Ishikawa (cell line): ENCODE measurements around the gene CABP4.

Experiments
- CEBPB ChIP-seq: IDR thresholded peaks from 2 replicates; pipeline ENCODE4 v1.6.1; 2012
- CREB1 ChIP-seq: IDR thresholded peaks from 2 replicates; pipeline ENCODE4 v1.6.1; 2012; ENCODE audit warnings: low read depth
- EGR1 ChIP-seq: IDR thresholded peaks from 2 replicates; pipeline ENCODE4 v1.6.1; 2012
- EP300 ChIP-seq: IDR thresholded peaks from 2 replicates; pipeline ENCODE4 v1.6.1; 2012; ENCODE audit warnings: borderline replicate concordance
- FOXM1 ChIP-seq: IDR thresholded peaks from 2 replicates; pipeline ENCODE4 v1.6.1; 2012; ENCODE audit warnings: low read depth, borderline replicate concordance
- NFIC ChIP-seq: IDR thresholded peaks from 2 replicates; pipeline ENCODE4 v1.6.1; 2012
- RAD21 ChIP-seq: IDR thresholded peaks from 2 replicates; pipeline ENCODE4 v1.6.1; 2012; ENCODE audit warnings: low read depth
- TAF1 ChIP-seq: IDR thresholded peaks from 2 replicates; pipeline ENCODE4 v1.6.1; 2012; ENCODE audit warnings: low read depth, mild to moderate bottlenecking
- TCF12 ChIP-seq: IDR thresholded peaks from 2 replicates; pipeline ENCODE4 v1.6.1; 2012; ENCODE audit warnings: low read depth
- TEAD4 ChIP-seq: IDR thresholded peaks from 2 replicates; pipeline ENCODE4 v1.6.1; 2012
- YY1 ChIP-seq: IDR thresholded peaks from 2 replicates; pipeline ENCODE4 v1.6.1; 2012; ENCODE audit warnings: low read depth
- ZBTB7A ChIP-seq: IDR thresholded peaks from 2 replicates; pipeline ENCODE4 v1.6.1; 2012; ENCODE audit warnings: low read depth
- TF ChIP-seq, protein P1 (sequence below): IDR thresholded peaks from 2 replicates; pipeline ENCODE4 v1.6.1; 2012
- TF ChIP-seq, protein P2 (sequence below): IDR thresholded peaks from 2 replicates; pipeline ENCODE4 v1.6.1; 2012
- TF ChIP-seq, protein P3 (sequence below): IDR thresholded peaks from 2 replicates; pipeline ENCODE4 v1.6.1; 2012; ENCODE audit warnings: low read depth, mild to moderate bottlenecking

The CABP4 gene

DNA sequence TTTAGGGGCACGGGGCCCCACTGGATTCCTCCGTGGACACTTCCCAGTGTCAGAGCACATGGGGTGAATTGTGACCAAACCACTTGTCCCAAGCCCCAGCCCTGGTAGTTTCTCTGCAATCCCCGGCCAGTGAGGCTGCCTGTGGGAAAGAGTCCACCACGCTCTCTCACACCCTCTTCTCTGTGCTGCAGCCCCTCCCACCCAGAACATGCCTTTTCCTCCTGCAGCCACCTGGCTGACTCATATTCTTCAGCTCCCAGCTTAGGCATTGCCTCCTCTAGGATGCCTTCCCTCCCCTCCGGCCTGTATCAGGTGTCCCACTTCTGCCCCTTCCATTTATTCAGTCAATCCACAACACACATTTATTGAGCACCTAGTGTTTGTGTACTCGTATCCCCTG is 32.3 kb upstream of the CABP4 start:
- TF ChIP-seq TEAD4 (no peak), FOXM1 (no peak), RAD21 (no peak), NFIC (no peak), CREB1 (no peak), EGR1 (no peak)
- TF ChIP-seq, protein P1, sequence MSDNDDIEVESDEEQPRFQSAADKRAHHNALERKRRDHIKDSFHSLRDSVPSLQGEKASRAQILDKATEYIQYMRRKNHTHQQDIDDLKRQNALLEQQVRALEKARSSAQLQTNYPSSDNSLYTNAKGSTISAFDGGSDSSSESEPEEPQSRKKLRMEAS, result no peak

DNA sequence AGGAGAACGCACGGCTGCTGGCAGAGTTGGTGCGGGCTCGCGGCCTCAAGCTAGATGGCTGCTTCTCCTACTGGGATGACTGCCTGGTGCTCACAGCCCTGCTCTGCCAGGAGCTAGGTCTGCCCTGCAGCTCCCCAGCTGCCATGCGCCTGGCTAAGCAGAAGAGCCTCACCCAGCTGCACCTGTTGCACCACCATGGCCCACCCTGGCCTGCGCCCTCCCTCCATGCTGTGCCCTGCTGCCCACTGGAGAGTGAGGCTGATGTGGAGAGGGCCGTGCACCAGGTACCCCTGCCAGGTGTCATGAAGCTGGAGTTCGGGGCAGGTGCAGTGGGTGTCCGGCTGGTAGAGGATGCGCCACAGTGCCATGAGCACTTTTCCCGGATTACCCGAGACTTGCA is 31.7 kb upstream of the CABP4 start:
- TF ChIP-seq EP300 (no peak), CEBPB (no peak), ZBTB7A (no peak), FOXM1 (no peak), CREB1 (no peak), NFIC (no peak), YY1 (no peak), TCF12 (no peak), TEAD4 (no peak), RAD21 (no peak), EGR1 (no peak), TAF1 (no peak)
- TF ChIP-seq, protein P2, sequence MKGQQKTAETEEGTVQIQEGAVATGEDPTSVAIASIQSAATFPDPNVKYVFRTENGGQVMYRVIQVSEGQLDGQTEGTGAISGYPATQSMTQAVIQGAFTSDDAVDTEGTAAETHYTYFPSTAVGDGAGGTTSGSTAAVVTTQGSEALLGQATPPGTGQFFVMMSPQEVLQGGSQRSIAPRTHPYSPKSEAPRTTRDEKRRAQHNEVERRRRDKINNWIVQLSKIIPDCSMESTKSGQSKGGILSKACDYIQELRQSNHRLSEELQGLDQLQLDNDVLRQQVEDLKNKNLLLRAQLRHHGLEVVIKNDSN, result no peak
- TF ChIP-seq, protein P1, result no peak
- TF ChIP-seq, protein P3, sequence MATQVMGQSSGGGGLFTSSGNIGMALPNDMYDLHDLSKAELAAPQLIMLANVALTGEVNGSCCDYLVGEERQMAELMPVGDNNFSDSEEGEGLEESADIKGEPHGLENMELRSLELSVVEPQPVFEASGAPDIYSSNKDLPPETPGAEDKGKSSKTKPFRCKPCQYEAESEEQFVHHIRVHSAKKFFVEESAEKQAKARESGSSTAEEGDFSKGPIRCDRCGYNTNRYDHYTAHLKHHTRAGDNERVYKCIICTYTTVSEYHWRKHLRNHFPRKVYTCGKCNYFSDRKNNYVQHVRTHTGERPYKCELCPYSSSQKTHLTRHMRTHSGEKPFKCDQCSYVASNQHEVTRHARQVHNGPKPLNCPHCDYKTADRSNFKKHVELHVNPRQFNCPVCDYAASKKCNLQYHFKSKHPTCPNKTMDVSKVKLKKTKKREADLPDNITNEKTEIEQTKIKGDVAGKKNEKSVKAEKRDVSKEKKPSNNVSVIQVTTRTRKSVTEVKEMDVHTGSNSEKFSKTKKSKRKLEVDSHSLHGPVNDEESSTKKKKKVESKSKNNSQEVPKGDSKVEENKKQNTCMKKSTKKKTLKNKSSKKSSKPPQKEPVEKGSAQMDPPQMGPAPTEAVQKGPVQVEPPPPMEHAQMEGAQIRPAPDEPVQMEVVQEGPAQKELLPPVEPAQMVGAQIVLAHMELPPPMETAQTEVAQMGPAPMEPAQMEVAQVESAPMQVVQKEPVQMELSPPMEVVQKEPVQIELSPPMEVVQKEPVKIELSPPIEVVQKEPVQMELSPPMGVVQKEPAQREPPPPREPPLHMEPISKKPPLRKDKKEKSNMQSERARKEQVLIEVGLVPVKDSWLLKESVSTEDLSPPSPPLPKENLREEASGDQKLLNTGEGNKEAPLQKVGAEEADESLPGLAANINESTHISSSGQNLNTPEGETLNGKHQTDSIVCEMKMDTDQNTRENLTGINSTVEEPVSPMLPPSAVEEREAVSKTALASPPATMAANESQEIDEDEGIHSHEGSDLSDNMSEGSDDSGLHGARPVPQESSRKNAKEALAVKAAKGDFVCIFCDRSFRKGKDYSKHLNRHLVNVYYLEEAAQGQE, result no peak

DNA sequence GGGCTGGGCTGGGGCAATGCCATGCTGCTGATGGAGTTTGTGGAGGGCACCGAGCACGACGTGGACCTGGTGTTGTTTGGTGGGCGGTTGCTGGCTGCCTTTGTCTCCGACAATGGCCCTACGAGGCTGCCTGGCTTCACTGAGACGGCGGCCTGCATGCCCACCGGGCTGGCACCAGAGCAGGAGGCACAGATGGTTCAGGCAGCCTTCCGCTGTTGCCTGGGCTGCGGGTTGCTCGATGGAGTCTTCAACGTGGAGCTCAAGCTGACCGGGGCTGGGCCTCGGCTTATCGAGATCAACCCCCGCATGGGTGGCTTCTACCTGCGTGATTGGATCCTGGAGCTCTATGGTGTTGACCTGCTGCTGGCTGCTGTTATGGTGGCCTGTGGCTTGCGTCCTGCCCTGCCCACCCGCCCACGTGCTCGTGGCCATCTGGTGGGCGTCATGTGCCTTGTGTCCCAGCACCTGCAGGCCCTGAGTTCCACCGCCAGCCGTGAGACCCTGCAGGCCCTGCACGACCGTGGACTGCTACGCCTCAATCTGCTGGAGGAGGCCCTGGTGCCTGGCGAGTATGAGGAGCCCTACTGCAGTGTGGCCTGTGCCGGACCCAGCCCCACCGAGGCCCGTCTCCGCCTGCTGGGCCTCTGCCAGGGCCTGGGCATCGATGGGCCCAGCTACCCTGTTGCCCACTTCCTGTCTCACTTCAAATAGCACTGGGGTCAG is 31.1 kb upstream of the CABP4 start:
- TF ChIP-seq, protein P3, result no peak
- TF ChIP-seq CEBPB (no peak), YY1 (no peak), TCF12 (no peak)

DNA sequence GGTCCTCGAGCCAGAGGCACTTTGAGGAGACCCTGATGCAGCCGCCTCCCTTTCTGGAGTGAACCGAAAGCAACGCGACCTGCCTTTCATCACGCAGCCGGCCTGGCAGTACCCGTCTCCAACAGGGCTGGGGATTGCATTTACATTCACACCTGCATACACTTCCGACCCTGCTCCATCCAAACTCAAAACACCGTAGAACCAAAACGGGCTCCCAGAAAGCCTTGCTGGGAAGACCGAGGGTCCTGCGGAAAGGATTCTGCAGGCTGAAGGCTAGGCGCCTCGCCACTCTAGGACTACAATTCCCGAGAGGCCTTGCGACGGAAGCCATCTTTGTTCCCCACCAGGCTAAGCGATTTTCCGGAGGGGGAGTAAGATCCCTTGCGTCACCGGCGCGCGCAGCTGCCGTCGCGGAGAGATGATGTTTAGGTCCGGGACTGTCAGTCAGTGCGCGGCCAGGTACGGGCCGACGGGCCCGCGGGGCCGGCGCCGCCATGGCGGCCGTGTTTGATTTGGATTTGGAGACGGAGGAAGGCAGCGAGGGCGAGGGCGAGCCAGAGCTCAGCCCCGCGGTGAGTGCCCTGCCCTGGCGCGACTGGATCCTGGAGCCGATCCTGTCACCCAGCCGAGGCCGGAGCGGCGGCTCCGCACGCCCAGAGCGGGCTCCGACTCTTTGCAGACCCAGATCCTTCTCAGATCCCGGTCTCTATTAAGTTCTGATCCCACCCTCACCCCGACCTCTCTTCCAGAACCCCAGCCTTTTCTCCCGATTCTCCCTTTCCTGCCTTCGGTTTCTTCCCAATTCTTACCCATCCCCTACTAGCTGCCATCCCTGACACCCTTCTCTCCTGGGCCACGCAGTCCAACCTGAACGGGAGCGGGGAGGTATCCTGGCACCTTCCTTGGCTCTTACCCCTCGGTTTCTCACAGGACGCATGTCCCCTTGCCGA is 26.8 kb upstream of the CABP4 start, which contains the start of gene RPS6KB2:
TSS of gene RPS6KB2 (plus strand) at position 443 of the 950 bp plus-strand sequence. CDS start at position 495, 52 bp downstream.
- peak; percentile 71 for TF ChIP-seq TAF1
- no peak for TF ChIP-seq FOXM1
- peak; percentile 99 for TF ChIP-seq YY1
- TF ChIP-seq CEBPB, result no peak
- peak; percentile 63; the same call in 1 of the 2 replicates for TF ChIP-seq TCF12
- TF ChIP-seq, protein P3, result no peak
- 0 out of 2 replicates have a peak, but pooled peaks have one; percentile 31 for TF ChIP-seq TEAD4
- TF ChIP-seq, protein P2, result peak; percentile 33; the same call in 1 of the 2 replicates
- TF ChIP-seq EP300, result no peak
- TF ChIP-seq EGR1, result 0 out of 2 replicates have a peak, but pooled peaks have one; percentile 22
- TF ChIP-seq RAD21, result no peak
- TF ChIP-seq, protein P1, result peak; percentile 66
- TF ChIP-seq CREB1, result peak; percentile 100
- TF ChIP-seq ZBTB7A, result no peak
- TF ChIP-seq NFIC, result no peak
